ENCODE data around the gene ZEB2. TPM values are rescaled to one million over a fixed set of nuclear protein-coding genes. Genes with fewer than 3 reads are reported as not detected.

Gene ZEB2
- total and polyA plus RNA-seq, 2 of the 13 experiments (the other 11 are each of a cell fraction or from before 2014, with no cell fraction given), result 0.07 TPM; not detected in 1

DNA sequence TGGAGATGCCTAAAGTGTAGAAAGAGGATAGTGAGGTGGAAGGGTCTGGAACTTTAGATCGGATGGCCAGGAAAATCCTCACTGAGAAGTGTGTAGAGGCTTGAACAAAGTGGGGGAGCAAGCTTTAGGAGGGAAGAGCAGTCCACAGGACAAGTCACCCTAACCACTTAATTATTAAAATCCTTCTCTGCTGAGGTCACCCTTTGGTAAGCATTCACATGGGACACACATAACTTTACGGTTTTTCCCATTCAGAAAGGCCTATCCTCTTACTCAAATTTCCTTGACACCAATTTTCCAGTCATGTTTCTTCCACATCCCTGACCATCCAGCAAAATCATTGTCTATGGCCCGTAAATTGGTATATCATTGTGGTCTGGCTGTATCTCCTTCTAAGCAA is 31.0 kb upstream of the ZEB2 start:
- ATAC-seq (no peak), DNase-seq (ENCODE audit: low spot score) (no peak), FAIRE-seq (no peak)
- Histone ChIP-seq H3K27ac (ENCODE audit: extremely low read length, insufficient read depth, low read length) (no peak overlapping the region), H3K4me1 (ENCODE audit: insufficient read depth, low read length) (no peaks in the 10 kb centered on the region), H4K20me1 (ENCODE audit: insufficient read depth, low read length) (no peaks in the 10 kb centered on the region), H3K79me2 (ENCODE audit: insufficient read depth, low read length) (no peaks in the 10 kb centered on the region), H2AFZ (ENCODE audit: low read length) (no peak overlapping the region), H3K27me3 (ENCODE audit: control insufficient read depth in 1 of 2, insufficient read depth in 2 of 2, low read length in 2 of 2) (0 out of 5 replicates have a peak, but pooled peaks cover 0 to 4% of the 10 kb centered on the region in 2 experiments), H3K4me3 (replicated peaks in 1 of 3; ENCODE audit: insufficient read depth in 1 of 3, low read depth in 2 of 3, low read length in 3 of 3) (no peak overlapping the region), H3K4me2 (ENCODE audit: low read depth, low read length) (no peak overlapping the region), H3K36me3 (replicated peaks in 1 of 2; ENCODE audit: control insufficient read depth in 1 of 2, insufficient read depth in 2 of 2, low read length in 2 of 2) (no peaks in the 10 kb centered on the region), H3K9me3 (ENCODE audit: low read length) (no peaks in the 10 kb centered on the region), H3K9ac (ENCODE audit: insufficient read depth, low read depth, low read length) (no peak overlapping the region)
- in situ Hi-C loops (cut with HindIII; ENCODE audit: extremely low pct_ligation_motif_present, low pct_unique_long_range_greater_than_20kb), result no loop called here
- POLR2A ChIA-PET, result no interaction called here
- 5% methylated on average over 3 of the region's 3 CpGs for WGBS (ENCODE audit: low lambda C conversion rate)
- intact Hi-C loops (cut with micrococcal nuclease; ENCODE audit: unreplicated experiment), result no loop called here
- CTCF ChIA-PET (ENCODE audit: low intra/inter-chr PET ratio, low total read pairs), result no interaction called here
- TF ChIP-seq ZNF329 (CRISPR knock-in tag; IDR thresholded peaks at IDR 0.05; ENCODE audit: low read depth) (no peak), SAP130 (CRISPR knock-in tag; IDR thresholded peaks at IDR 0.05; ENCODE audit: low read depth) (no peak), STAT5B (CRISPR knock-in tag; IDR thresholded peaks at IDR 0.05) (no peak), PRMT3 (CRISPR knock-in tag; IDR thresholded peaks at IDR 0.05; ENCODE audit: borderline replicate concordance, low read depth) (no peak), ARNT (IDR thresholded peaks at IDR 0.05) (no peak), ZNF503 (CRISPR knock-in tag; IDR thresholded peaks at IDR 0.05) (no peak), ZNF10 (CRISPR knock-in tag; IDR thresholded peaks at IDR 0.05; ENCODE audit: borderline replicate concordance, low read depth) (no peak), PRPF4 (IDR thresholded peaks at IDR 0.05; ENCODE audit: low read depth, low read length, poor library complexity, severe bottlenecking) (no peak)
- TF ChIP-seq, protein P1, sequence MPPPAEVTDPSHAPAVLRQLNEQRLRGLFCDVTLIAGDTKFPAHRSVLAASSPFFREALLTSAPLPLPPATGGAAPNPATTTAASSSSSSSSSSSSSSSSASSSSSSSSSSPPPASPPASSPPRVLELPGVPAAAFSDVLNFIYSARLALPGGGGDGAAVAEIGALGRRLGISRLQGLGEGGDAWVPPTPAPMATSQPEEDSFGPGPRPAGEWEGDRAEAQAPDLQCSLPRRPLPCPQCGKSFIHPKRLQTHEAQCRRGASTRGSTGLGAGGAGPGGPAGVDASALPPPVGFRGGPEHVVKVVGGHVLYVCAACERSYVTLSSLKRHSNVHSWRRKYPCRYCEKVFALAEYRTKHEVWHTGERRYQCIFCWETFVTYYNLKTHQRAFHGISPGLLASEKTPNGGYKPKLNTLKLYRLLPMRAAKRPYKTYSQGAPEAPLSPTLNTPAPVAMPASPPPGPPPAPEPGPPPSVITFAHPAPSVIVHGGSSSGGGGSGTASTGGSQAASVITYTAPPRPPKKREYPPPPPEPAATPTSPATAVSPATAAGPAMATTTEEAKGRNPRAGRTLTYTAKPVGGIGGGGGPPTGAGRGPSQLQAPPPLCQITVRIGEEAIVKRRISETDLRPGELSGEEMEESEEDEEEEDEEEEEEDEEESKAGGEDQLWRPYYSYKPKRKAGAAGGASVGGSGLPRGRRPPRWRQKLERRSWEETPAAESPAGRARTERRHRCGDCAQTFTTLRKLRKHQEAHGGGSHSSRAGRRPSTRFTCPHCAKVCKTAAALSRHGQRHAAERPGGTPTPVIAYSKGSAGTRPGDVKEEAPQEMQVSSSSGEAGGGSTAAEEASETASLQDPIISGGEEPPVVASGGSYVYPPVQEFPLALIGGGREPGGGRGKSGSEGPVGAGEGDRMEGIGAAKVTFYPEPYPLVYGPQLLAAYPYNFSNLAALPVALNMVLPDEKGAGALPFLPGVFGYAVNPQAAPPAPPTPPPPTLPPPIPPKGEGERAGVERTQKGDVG (CRISPR knock-in tag; IDR thresholded peaks at IDR 0.05; ENCODE audit: borderline replicate concordance), result no peak
- TF ChIP-seq, protein P2, sequence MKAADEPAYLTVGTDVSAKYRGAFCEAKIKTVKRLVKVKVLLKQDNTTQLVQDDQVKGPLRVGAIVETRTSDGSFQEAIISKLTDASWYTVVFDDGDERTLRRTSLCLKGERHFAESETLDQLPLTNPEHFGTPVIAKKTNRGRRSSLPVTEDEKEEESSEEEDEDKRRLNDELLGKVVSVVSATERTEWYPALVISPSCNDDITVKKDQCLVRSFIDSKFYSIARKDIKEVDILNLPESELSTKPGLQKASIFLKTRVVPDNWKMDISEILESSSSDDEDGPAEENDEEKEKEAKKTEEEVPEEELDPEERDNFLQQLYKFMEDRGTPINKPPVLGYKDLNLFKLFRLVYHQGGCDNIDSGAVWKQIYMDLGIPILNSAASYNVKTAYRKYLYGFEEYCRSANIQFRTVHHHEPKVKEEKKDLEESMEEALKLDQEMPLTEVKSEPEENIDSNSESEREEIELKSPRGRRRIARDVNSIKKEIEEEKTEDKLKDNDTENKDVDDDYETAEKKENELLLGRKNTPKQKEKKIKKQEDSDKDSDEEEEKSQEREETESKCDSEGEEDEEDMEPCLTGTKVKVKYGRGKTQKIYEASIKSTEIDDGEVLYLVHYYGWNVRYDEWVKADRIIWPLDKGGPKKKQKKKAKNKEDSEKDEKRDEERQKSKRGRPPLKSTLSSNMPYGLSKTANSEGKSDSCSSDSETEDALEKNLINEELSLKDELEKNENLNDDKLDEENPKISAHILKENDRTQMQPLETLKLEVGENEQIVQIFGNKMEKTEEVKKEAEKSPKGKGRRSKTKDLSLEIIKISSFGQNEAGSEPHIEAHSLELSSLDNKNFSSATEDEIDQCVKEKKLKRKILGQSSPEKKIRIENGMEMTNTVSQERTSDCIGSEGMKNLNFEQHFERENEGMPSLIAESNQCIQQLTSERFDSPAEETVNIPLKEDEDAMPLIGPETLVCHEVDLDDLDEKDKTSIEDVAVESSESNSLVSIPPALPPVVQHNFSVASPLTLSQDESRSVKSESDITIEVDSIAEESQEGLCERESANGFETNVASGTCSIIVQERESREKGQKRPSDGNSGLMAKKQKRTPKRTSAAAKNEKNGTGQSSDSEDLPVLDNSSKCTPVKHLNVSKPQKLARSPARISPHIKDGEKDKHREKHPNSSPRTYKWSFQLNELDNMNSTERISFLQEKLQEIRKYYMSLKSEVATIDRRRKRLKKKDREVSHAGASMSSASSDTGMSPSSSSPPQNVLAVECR (CRISPR knock-in tag; IDR thresholded peaks at IDR 0.05; ENCODE audit: borderline replicate concordance), result no peak
- TF ChIP-seq, protein P3, sequence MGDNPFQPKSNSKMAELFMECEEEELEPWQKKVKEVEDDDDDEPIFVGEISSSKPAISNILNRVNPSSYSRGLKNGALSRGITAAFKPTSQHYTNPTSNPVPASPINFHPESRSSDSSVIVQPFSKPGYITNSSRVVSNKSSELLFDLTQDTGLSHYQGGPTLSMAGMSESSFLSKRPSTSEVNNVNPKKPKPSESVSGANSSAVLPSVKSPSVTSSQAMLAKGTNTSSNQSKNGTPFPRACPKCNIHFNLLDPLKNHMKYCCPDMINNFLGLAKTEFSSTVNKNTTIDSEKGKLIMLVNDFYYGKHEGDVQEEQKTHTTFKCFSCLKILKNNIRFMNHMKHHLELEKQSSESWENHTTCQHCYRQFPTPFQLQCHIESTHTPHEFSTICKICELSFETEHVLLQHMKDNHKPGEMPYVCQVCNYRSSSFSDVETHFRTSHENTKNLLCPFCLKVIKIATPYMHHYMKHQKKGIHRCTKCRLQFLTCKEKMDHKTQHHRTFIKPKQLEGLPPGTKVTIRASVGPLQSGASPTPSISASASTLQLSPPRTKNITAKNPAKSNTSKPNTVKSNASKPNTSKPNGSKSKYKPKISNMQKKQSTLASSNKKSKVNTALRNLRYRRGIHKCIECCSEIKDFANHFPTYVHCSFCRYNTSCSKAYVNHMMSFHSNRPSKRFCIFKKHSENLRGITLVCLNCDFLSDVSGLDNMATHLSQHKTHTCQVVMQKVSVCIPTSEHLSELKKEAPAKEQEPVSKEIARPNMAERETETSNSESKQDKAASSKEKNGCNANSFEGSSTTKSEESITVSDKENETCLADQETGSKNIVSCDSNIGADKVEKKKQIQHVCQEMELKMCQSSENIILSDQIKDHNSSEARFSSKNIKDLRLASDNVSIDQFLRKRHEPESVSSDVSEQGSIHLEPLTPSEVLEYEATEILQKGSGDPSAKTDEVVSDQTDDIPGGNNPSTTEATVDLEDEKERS (CRISPR knock-in tag; IDR thresholded peaks at IDR 0.05), result no peak
- no TSS peak for BruUV-seq (replicated peaks)

Data from HepG2 (cell line).